ENCODE data around the gene ERCC6L. TPM values are rescaled to one million over a fixed set of nuclear protein-coding genes. Genes with fewer than 3 reads are reported as not detected.
A peak's percentile ranks its signal among the peaks of the same experiment; 100 is the strongest.

Gene ERCC6L
- polyA plus RNA-seq, 3 donors: 0.04 to 0.24 (median 0.05) TPM

GRCh38 chrX:72272868-72273267, 34.0 kb upstream of the ERCC6L start:
- H4K20me1 ChIP-seq (ENCODE audit: insufficient read depth, low read length): peaks cover 36% of the 10 kb centered on the region
- WGBS (ENCODE audit: insufficient coverage): no CpG with 5 or more reads among the region's 3 CpGs
- peaks cover 4 to 14% of the 10 kb centered on the region in 2 donors for H3K4me1 ChIP-seq (ENCODE audit: control insufficient read depth in 1 of 2, insufficient read depth in 2 of 2, low read length in 2 of 2)
- no peak overlapping the region for H3K4me3 Mint-ChIP-seq
- no peak overlapping the region for H3K27ac ChIP-seq (ENCODE audit: low read depth in 1 of 2, low read length in 2 of 2)
- peaks cover 31% of the 10 kb centered on the region for H3K79me2 ChIP-seq (ENCODE audit: insufficient read depth, low read length)
- H3K36me3 ChIP-seq (replicated peaks in 1 of 2; ENCODE audit: control insufficient read depth in 1 of 2, insufficient read depth in 2 of 2, low read length in 2 of 2): peaks cover 58 to 80% of the 10 kb centered on the region in 2 donors
- no peak for TF ChIP-seq CTCF (IDR thresholded peaks at IDR 0.05)
- H3K4me2 ChIP-seq (replicated peaks; ENCODE audit: extremely low read depth, low read length, poor library complexity, severe bottlenecking): no peak overlapping the region
- H3K36me3 Mint-ChIP-seq: peaks cover 57 to 79% of the 10 kb centered on the region in 2 donors
- peaks cover 19% of the 10 kb centered on the region for H3K4me1 Mint-ChIP-seq
- H3K27me3 ChIP-seq (ENCODE audit: control insufficient read depth in 2 of 2, insufficient read depth in 2 of 2, low read length in 2 of 2): no peaks in the 10 kb centered on the region
- no peak overlapping the region for H3K4me3 ChIP-seq (replicated peaks in 1 of 3; ENCODE audit: low read depth in 2 of 3, low read length in 3 of 3)
- peaks cover 0 to 4% (median 0%) of the 10 kb centered on the region in 7 donors for H3K9me3 Mint-ChIP-seq
- no peak overlapping the region for H3K27ac Mint-ChIP-seq
- H3K27me3 Mint-ChIP-seq (ENCODE audit: low read depth in 3 of 3): peaks cover 0 to under 1% (median 0%) of the 10 kb centered on the region in 3 donors
- no peak overlapping the region for H3K9ac ChIP-seq (ENCODE audit: insufficient read depth, low read length, poor library complexity, severe bottlenecking)
- no peak for DNase-seq
- intact Hi-C loops (cut with micrococcal nuclease): no loop called here
- H3K9me3 ChIP-seq (replicated peaks in 1 of 2; ENCODE audit: control insufficient read depth in 1 of 2, insufficient read depth in 1 of 2, low read length in 2 of 2): no peaks in the 10 kb centered on the region
- no peak overlapping the region for H2AFZ ChIP-seq (ENCODE audit: insufficient read depth, low read depth, low read length, poor library complexity, severe bottlenecking)

DNA sequence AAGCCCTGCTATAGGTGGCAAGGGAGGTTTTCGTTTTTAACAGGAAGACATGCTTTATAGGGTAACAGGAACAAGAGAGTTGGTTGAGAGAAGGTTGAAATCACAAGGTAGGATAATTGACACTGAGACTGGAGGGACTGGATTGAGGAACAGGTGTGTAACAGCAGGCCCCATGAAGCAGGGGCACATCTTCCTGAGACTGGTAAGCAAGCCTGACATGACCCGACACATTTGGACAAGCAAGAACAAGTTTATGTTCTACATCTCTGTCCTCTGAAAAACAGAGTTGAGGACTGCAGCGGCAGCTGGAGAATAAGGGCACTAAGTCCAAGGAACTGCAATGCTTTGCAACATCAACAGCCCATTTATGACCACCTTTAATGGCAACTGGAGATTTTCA, 33.0 kb upstream of the ERCC6L start:
- Mint-ChIP-seq H3K27ac (peak overlapping the region in 3 of 7 donors; percentile 19 to 53 (median 50)), H3K4me1 (peaks cover 17% of the 10 kb centered on the region), H3K4me3 (no peak overlapping the region), H3K36me3 (peaks cover 60 to 89% of the 10 kb centered on the region in 2 donors), H3K9me3 (no peaks in the 10 kb centered on the region), H3K27me3 (ENCODE audit: low read depth in 3 of 3) (no peaks in the 10 kb centered on the region)
- Histone ChIP-seq H2AFZ (ENCODE audit: insufficient read depth, low read depth, low read length, poor library complexity, severe bottlenecking) (no peak overlapping the region), H3K9me3 (replicated peaks in 1 of 2; ENCODE audit: control insufficient read depth in 1 of 2, insufficient read depth in 1 of 2, low read length in 2 of 2) (no peaks in the 10 kb centered on the region), H3K27ac (ENCODE audit: low read depth in 1 of 2, low read length in 2 of 2) (no peak overlapping the region), H3K79me2 (ENCODE audit: insufficient read depth, low read length) (peaks cover 28% of the 10 kb centered on the region), H3K27me3 (ENCODE audit: control insufficient read depth in 2 of 2, insufficient read depth in 2 of 2, low read length in 2 of 2) (no peaks in the 10 kb centered on the region), H3K4me2 (replicated peaks; ENCODE audit: extremely low read depth, low read length, poor library complexity, severe bottlenecking) (no peak overlapping the region), H3K36me3 (replicated peaks in 1 of 2; ENCODE audit: control insufficient read depth in 1 of 2, insufficient read depth in 2 of 2, low read length in 2 of 2) (peaks cover 59 to 89% of the 10 kb centered on the region in 2 donors), H4K20me1 (ENCODE audit: insufficient read depth, low read length) (peaks cover 36% of the 10 kb centered on the region), H3K4me3 (replicated peaks in 1 of 3; ENCODE audit: low read depth in 2 of 3, low read length in 3 of 3) (no peak overlapping the region), H3K4me1 (ENCODE audit: control insufficient read depth in 1 of 2, insufficient read depth in 2 of 2, low read length in 2 of 2) (peaks cover 4 to 14% of the 10 kb centered on the region in 2 donors), H3K9ac (ENCODE audit: insufficient read depth, low read length, poor library complexity, severe bottlenecking) (no peak overlapping the region)
- 100% methylated on average over 1 of the region's 3 CpGs for WGBS (ENCODE audit: insufficient coverage)
- DNase-seq: no peak
- intact Hi-C loops (cut with micrococcal nuclease): no loop called here
- TF ChIP-seq CTCF (IDR thresholded peaks at IDR 0.05): no peak

Measured in CD14-positive monocyte (primary cell).